Osteoblast (primary cell): Measurements from ENCODE around the gene PRPF18. TPM values are rescaled to one million over a fixed set of nuclear protein-coding genes. Genes with fewer than 3 reads are reported as not detected.
A peak's percentile ranks its signal among the peaks of the same experiment; 100 is the strongest.
"Not testable (repeated sequence)": the region's sequence is repeated elsewhere in the genome, so short reads cannot be mapped to it uniquely, and the experiment has no call there.

Experiments
- DNase-seq: peaks from one replicate; pipeline ENCODE4 v3.0.0; 2011; ENCODE audit warnings: low spot score, mixed read lengths; ENCODE audit not compliant: insufficient read length; ENCODE audit errors: missing footprints
- H2AFZ ChIP-seq: 2 replicates; pipeline ENCODE4 v1.6.0; 2011; ENCODE audit warnings: mild to moderate bottlenecking, low read length
- H3K27ac ChIP-seq: 2 replicates; pipeline ENCODE4 v1.5.1; 2011; ENCODE audit warnings: mild to moderate bottlenecking, low read depth, low read length, moderate library complexity
- H3K27me3 ChIP-seq: 2 replicates; pipeline ENCODE4 v1.6.0; 2012; ENCODE audit warnings: mild to moderate bottlenecking, control low read depth, inconsistent platforms, low read length, moderate library complexity; ENCODE audit not compliant: insufficient read depth
- H3K36me3 ChIP-seq: 2 replicates; pipeline ENCODE4 v1.5.1; 2011; ENCODE audit warnings: mild to moderate bottlenecking, low read length, control low read depth, moderate library complexity; ENCODE audit not compliant: insufficient read depth
- H3K4me1 ChIP-seq: 2 replicates; pipeline ENCODE4 v1.5.1; 2011; ENCODE audit warnings: mild to moderate bottlenecking, low read length, control low read depth, moderate library complexity; ENCODE audit not compliant: insufficient read depth
- H3K4me2 ChIP-seq: 2 replicates; pipeline ENCODE4 v1.6.0; 2011; ENCODE audit warnings: mild to moderate bottlenecking, low read length; ENCODE audit not compliant: insufficient read depth
- H3K4me3 ChIP-seq: fragments of 200-600 bp; sonication (generic); 3 replicates; pipeline ENCODE4 v1.5.1; 2012; ENCODE audit warnings: mild to moderate bottlenecking, low read length, inconsistent platforms; ENCODE audit not compliant: insufficient read depth
- H3K79me2 ChIP-seq: 2 replicates; pipeline ENCODE4 v1.6.0; 2012; ENCODE audit warnings: mild to moderate bottlenecking, low read length, control low read depth, inconsistent platforms; ENCODE audit not compliant: insufficient read depth
- H3K9me3 ChIP-seq: 2 replicates; pipeline ENCODE4 v1.5.1; 2011; ENCODE audit warnings: low read depth, low read length, control low read depth
- H4K20me1 ChIP-seq: 2 replicates; pipeline ENCODE4 v1.6.0; 2012; ENCODE audit warnings: mild to moderate bottlenecking, low read length, control low read depth; ENCODE audit not compliant: insufficient read depth
- total RNA-seq: library from RNA; depleted of rRNA; stranded (reverse); fragments of >200 nt; gene quantifications from 2 replicates; pipeline ENCODE4 v1.2.3, GENCODE V29; 2012
- TF ChIP-seq, protein P1 (sequence below): IDR thresholded peaks from 2 replicates; pipeline ENCODE4 v1.5.1; 2011; ENCODE audit warnings: mild to moderate bottlenecking, low read depth, low read length, moderate library complexity; ENCODE audit errors: extremely low read depth

Gene PRPF18, protein sequence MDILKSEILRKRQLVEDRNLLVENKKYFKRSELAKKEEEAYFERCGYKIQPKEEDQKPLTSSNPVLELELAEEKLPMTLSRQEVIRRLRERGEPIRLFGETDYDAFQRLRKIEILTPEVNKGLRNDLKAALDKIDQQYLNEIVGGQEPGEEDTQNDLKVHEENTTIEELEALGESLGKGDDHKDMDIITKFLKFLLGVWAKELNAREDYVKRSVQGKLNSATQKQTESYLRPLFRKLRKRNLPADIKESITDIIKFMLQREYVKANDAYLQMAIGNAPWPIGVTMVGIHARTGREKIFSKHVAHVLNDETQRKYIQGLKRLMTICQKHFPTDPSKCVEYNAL
- total RNA-seq = 30.1 and 39.8 TPM in 2 replicates

GRCh38 chr10:13586676-13587355 is at the start of gene PRPF18:
Gene PRPF18, plus strand, starts transcription at chr10:13586965. Its CDS starts 122 bp downstream, at chr10:13587087.
- Histone ChIP-seq H3K4me3 (peak within 1 kb of the TSS; percentile 84), H3K79me2 (peaks cover 44% of the 10 kb centered on the region), H3K4me2 (peak within 1 kb of the TSS; percentile 97), H3K36me3 (peaks cover under 1% of the 10 kb centered on the region), H3K27ac (peak within 1 kb of the TSS; percentile 64), H3K27me3 (peaks cover 23% of the 10 kb centered on the region), H4K20me1 (peaks cover 7% of the 10 kb centered on the region), H3K4me1 (peaks cover 9% of the 10 kb centered on the region), H2AFZ (peak within 1 kb of the TSS; percentile 92), H3K9me3 (no peaks in the 10 kb centered on the region)
- TF ChIP-seq, protein P1, sequence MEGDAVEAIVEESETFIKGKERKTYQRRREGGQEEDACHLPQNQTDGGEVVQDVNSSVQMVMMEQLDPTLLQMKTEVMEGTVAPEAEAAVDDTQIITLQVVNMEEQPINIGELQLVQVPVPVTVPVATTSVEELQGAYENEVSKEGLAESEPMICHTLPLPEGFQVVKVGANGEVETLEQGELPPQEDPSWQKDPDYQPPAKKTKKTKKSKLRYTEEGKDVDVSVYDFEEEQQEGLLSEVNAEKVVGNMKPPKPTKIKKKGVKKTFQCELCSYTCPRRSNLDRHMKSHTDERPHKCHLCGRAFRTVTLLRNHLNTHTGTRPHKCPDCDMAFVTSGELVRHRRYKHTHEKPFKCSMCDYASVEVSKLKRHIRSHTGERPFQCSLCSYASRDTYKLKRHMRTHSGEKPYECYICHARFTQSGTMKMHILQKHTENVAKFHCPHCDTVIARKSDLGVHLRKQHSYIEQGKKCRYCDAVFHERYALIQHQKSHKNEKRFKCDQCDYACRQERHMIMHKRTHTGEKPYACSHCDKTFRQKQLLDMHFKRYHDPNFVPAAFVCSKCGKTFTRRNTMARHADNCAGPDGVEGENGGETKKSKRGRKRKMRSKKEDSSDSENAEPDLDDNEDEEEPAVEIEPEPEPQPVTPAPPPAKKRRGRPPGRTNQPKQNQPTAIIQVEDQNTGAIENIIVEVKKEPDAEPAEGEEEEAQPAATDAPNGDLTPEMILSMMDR = peak; percentile 96
- DNase-seq = peak; percentile 97

- H3K9me3 ChIP-seq, H3K4me1 ChIP-seq, H4K20me1 ChIP-seq, H3K4me3 ChIP-seq, H3K79me2 ChIP-seq, H3K36me3 ChIP-seq, H3K4me2 ChIP-seq, DNase-seq, H3K27ac ChIP-seq, H2AFZ ChIP-seq: not testable (repeated sequence)
- peaks cover 52% of the 10 kb centered on the region for H3K27me3 ChIP-seq
These were observed 48.8 kb upstream of the PRPF18 start for GRCh38 chr10:13537985-13538384.

DNA sequence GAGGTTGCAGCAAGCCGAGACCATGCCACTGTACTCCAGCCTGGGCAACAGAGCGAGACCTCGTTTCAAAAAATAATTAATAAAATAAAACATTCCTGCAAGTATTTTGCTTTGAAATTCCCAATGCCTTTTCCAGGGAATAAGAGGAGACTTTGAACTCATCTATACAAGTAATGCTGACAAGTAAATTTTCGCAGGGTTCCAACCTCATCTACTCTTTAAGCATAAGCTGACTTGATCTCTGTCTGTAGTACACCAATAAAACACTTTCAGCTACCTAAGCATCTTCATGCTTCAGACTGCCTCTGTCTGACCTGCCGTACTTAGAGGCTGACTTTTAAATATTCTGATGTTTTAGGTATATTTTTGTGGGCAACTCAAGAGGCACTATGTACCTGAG is 44.2 kb upstream of the PRPF18 start:
- H3K9me3 ChIP-seq = no peaks in the 10 kb centered on the region
- H3K4me3 ChIP-seq = no peak overlapping the region
- no peaks in the 10 kb centered on the region for H3K4me1 ChIP-seq
- no peaks in the 10 kb centered on the region for H3K79me2 ChIP-seq
- H2AFZ ChIP-seq = no peak overlapping the region
- peaks cover 56% of the 10 kb centered on the region for H3K27me3 ChIP-seq
- no peak overlapping the region for H3K27ac ChIP-seq
- H3K4me2 ChIP-seq = no peak overlapping the region
- no peaks in the 10 kb centered on the region for H3K36me3 ChIP-seq
- DNase-seq = no peak
- no peaks in the 10 kb centered on the region for H4K20me1 ChIP-seq
- TF ChIP-seq, protein P1 = no peak

GRCh38 chr10:13550802-13551201 is 36.0 kb upstream of the PRPF18 start:
- TF ChIP-seq, protein P1 = no peak
- H3K27ac ChIP-seq = no peak overlapping the region
- no peak overlapping the region for H3K4me3 ChIP-seq
- H3K27me3 ChIP-seq = peaks cover 3% of the 10 kb centered on the region
- DNase-seq = no peak
- H4K20me1 ChIP-seq = no peaks in the 10 kb centered on the region
- no peaks in the 10 kb centered on the region for H3K79me2 ChIP-seq
- no peaks in the 10 kb centered on the region for H3K36me3 ChIP-seq
- H3K4me1 ChIP-seq = no peaks in the 10 kb centered on the region
- H2AFZ ChIP-seq = no peak overlapping the region
- H3K9me3 ChIP-seq = no peaks in the 10 kb centered on the region
- no peak overlapping the region for H3K4me2 ChIP-seq
